PC-9 (cell line): ENCODE data around the gene DKC1. TPM values are rescaled to one million over a fixed set of nuclear protein-coding genes. Genes with fewer than 3 reads are reported as not detected.
A peak's percentile ranks its signal among the peaks of the same experiment; 100 is the strongest.

Source experiments
- BruUV-seq: library from RNA; stranded (reverse); fragments of 400-500 nt; replicated peaks from 2 replicates; lab custom pipeline; 2021; lab: Mats Ljungman, UMichigan
- CTCF ChIA-PET: fragments of 300-600 bp; sonication (Branson Sonifier 250); formaldehyde crosslinking; loops from one replicate; lab custom pipeline; 2022; ENCODE audit warnings: antibody characterized with exemption; lab: Charles Lee
- POLR2A ChIA-PET: fragments of 300-600 bp; sonication (Branson Sonifier 250); formaldehyde crosslinking; loops from one replicate; lab custom pipeline; 2022; ENCODE audit warnings: antibody characterized with exemption; ENCODE audit not compliant: unreplicated experiment; lab: Charles Lee
- DNase-seq, 2 experiments: peaks; one replicate each; pipeline versions ENCODE4 v3.0.0 to v3.0.0-alpha.2; 2015 to 2022; ENCODE audit warnings: mixed read lengths in 1 of 2
- H2AFZ ChIP-seq: fragments of 200-600 bp; sonication (generic); 2 replicates; pipeline ENCODE4 v1.8.1; 2017; ENCODE audit warnings: antibody characterized with exemption
- H3F3A ChIP-seq: fragments of 200-600 bp; sonication (generic); 2 replicates; pipeline ENCODE4 v1.8.1; 2017; ENCODE audit warnings: antibody characterized with exemption, mild to moderate bottlenecking, low read depth; ENCODE audit not compliant: insufficient read depth
- H3K27ac ChIP-seq: fragments of 200-600 bp; sonication (generic); 2 replicates; pipeline ENCODE4 v1.6.1; 2016; ENCODE audit warnings: mixed run types
- H3K27me3 ChIP-seq: fragments of 200-600 bp; sonication (generic); 2 replicates; pipeline ENCODE4 v1.6.1; 2016; ENCODE audit warnings: low read depth, mixed run types; ENCODE audit not compliant: insufficient read depth
- H3K36me3 ChIP-seq: fragments of 200-600 bp; sonication (generic); 2 replicates; pipeline ENCODE4 v1.6.1; 2016; ENCODE audit warnings: low read depth, mixed run types
- H3K4me1 ChIP-seq: fragments of 200-600 bp; sonication (generic); replicated peaks from 2 replicates; pipeline ENCODE4 v1.6.1; 2016; ENCODE audit warnings: mixed run types; ENCODE audit not compliant: insufficient read depth
- H3K4me2 ChIP-seq: fragments of 200-600 bp; sonication (generic); 2 replicates; pipeline ENCODE4 v1.6.1; 2017; ENCODE audit warnings: mixed run types
- H3K4me3 ChIP-seq: fragments of 200-600 bp; sonication (generic); 2 replicates; pipeline ENCODE4 v1.6.1; 2016; ENCODE audit warnings: mixed run types
- H3K79me2 ChIP-seq: fragments of 200-600 bp; sonication (generic); 2 replicates; pipeline ENCODE4 v1.6.1; 2017; ENCODE audit warnings: low read depth, mixed run types
- H3K9me2 ChIP-seq: fragments of 200-600 bp; sonication (generic); 2 replicates; pipeline ENCODE4 v1.8.1; 2017; ENCODE audit warnings: mild to moderate bottlenecking; ENCODE audit not compliant: insufficient read depth
- H3K9me3 ChIP-seq: fragments of 200-600 bp; sonication (generic); 2 replicates; pipeline ENCODE4 v1.8.1; 2016; ENCODE audit warnings: low read depth; ENCODE audit not compliant: insufficient read depth
- H4K20me1 ChIP-seq: fragments of 200-600 bp; sonication (generic); 2 replicates; pipeline ENCODE4 v1.8.1; 2017; ENCODE audit not compliant: insufficient read depth
- CTCF ChIP-seq: fragments of 200-600 bp; sonication (generic); conservative IDR thresholded peaks from 2 replicates; pipeline ENCODE4 v1.6.1; 2017; ENCODE audit warnings: mixed run types, antibody characterized with exemption, mild to moderate bottlenecking, moderate library complexity
- EZH2 ChIP-seq: fragments of 200-600 bp; sonication (generic); IDR thresholded peaks from 2 replicates; pipeline ENCODE4 v1.8.0; 2017; ENCODE audit warnings: antibody characterized with exemption, low read depth
- intact Hi-C: fragments of 100-400 bp; cut with micrococcal nuclease; formaldehyde crosslinking; loops from one replicate; pipeline ENCODE4 v1.10.0; 2022; ENCODE audit not compliant: unreplicated experiment
- total RNA-seq: library from RNA; stranded (reverse); gene quantifications from 2 replicates; pipeline ENCODE4 v1.2.3, GENCODE V29; 2021

Gene DKC1
- total RNA-seq, 1 experiment from 2014 or later = 101 TPM

DNA sequence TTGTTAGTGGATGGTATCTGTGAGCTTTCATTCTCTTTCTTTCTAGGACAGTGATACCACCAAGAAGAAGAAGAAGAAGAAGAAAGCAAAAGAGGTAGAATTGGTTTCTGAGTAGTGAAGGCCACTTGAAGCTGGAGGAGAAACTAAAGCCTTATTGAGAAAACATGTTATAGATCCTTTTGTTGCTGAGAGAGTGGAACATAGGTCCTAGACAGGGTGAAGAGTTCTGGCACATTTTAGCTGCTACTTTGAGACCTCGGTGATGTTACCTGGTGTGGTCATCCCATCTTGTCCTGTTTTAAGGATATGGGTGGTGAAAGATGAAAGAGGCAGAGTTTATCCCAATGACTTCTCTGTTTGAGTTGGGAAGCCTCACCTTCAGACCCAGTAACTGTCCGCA lies 14.1 kb downstream of the DKC1 start:
- H3K4me3 ChIP-seq = no peak overlapping the region
- peaks cover 20% of the 10 kb centered on the region; the same call in 1 of the 2 replicates for H3F3A ChIP-seq
- H3K79me2 ChIP-seq = no peaks in the 10 kb centered on the region; the same call in 1 of the 2 replicates
- DNase-seq = no peak
- ChIA-PET CTCF (no interaction called here), POLR2A (no interaction called here)
- no peaks in the 10 kb centered on the region for H3K9me3 ChIP-seq
- H4K20me1 ChIP-seq = peaks cover 25% of the 10 kb centered on the region
- H3K9me2 ChIP-seq = no peaks in the 10 kb centered on the region
- H3K36me3 ChIP-seq = peaks cover 6% of the 10 kb centered on the region; the same call in 1 of the 2 replicates
- no peaks in the 10 kb centered on the region for H3K4me1 ChIP-seq
- BruUV-seq = TSS peak; percentile 34
- TF ChIP-seq CTCF (no peak), EZH2 (no peak)
- no peak overlapping the region for H3K4me2 ChIP-seq
- no peak overlapping the region for H2AFZ ChIP-seq
- no peak overlapping the region for H3K27ac ChIP-seq
- intact Hi-C loops = no loop called here
- H3K27me3 ChIP-seq = no peaks in the 10 kb centered on the region

DNA sequence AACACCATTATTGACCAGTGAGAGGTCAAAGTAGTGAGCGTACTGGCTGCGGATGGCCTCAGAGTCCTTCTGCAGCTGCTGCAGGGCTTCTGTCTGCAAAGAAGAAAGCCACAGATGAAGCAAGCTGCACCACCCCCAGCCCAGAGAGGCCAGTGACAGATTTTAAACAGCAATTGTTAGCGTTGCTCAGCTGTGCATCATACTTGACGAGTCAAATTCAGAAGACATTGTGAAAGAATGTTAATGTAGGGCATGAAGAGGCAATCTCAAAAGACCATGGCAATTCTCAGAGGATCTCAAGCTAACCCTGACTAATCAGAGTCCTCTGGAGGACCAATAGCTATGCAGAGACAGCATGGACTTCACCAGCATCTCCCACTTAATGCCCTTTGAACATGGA lies 16.6 kb downstream of the DKC1 start:
- no peak for TF ChIP-seq CTCF
- TF ChIP-seq EZH2 = no peak
- Histone ChIP-seq H3K4me1 (no peaks in the 10 kb centered on the region), H3K27me3 (no peaks in the 10 kb centered on the region), H3K9me2 (no peaks in the 10 kb centered on the region), H3F3A (peaks cover 15% of the 10 kb centered on the region; the same call in 1 of the 2 replicates), H3K27ac (no peak overlapping the region), H3K4me2 (no peak overlapping the region), H2AFZ (no peak overlapping the region), H3K9me3 (no peaks in the 10 kb centered on the region), H4K20me1 (peaks cover 8% of the 10 kb centered on the region; the same call in 1 of the 2 replicates), H3K4me3 (no peak overlapping the region), H3K79me2 (no peaks in the 10 kb centered on the region), H3K36me3 (no peaks in the 10 kb centered on the region; the same call in 1 of the 2 replicates)
- BruUV-seq = no TSS peak
- no peak for DNase-seq
- ChIA-PET POLR2A (no interaction called here), CTCF (no interaction called here)
- intact Hi-C loops = no loop called here

GRCh38 chrX:154780968-154781367 lies 18.3 kb downstream of the DKC1 start:
- Histone ChIP-seq H4K20me1 (peaks cover 8% of the 10 kb centered on the region; the same call in 1 of the 2 replicates), H3K79me2 (no peaks in the 10 kb centered on the region), H3K36me3 (no peaks in the 10 kb centered on the region), H3K27ac (no peak overlapping the region), H3K4me3 (no peak overlapping the region), H2AFZ (no peak overlapping the region), H3F3A (peaks cover 14% of the 10 kb centered on the region; the same call in 1 of the 2 replicates), H3K9me2 (no peaks in the 10 kb centered on the region), H3K27me3 (no peaks in the 10 kb centered on the region), H3K9me3 (no peaks in the 10 kb centered on the region), H3K4me1 (no peaks in the 10 kb centered on the region), H3K4me2 (no peak overlapping the region)
- ChIA-PET CTCF (no interaction called here), POLR2A (interaction anchor here (0.6 kb wide), 1 partner anchor 10 kb away, joined by 5 read pairs; no protein-coding TSS in a partner anchor)
- TF ChIP-seq CTCF (no peak), EZH2 (no peak)
- BruUV-seq = no TSS peak
- intact Hi-C loops = no loop called here
- no peak for DNase-seq
